HG03571 (cell line): ENCODE measurements around the gene ATP8A1.

Experiments used
- ATAC-seq: cut with Tn5 transposase; IDR thresholded peaks from one replicate; pipeline ENCODE4 v1.9.1; 2021; ENCODE audit not compliant: unreplicated experiment

The ATP8A1 gene

DNA sequence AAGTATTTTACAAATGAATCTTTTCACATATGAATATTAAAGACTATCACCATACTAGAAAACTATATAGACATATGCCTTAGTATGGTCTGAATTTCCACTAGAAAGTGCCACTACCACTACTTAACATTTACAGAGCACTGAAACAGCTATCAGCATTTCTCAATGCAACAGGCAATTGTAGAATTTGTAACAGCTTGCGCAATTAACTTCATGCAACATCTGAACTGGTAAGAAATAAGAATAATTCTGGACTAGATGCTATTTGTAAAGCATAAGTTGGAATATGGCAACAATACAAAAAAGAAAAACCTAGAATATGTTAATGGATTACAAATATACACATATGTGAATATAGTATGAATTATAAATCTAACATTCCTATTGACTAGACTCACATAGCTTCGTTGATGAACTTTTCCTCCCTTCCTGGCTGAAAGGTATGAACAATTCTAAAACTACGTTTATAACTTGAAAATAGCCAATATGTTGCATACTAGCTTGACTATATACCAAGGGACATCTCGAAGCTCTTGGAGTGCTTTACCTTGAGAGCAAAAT is 82.0 kb downstream of the ATP8A1 start:
- ATAC-seq = no peak

DNA sequence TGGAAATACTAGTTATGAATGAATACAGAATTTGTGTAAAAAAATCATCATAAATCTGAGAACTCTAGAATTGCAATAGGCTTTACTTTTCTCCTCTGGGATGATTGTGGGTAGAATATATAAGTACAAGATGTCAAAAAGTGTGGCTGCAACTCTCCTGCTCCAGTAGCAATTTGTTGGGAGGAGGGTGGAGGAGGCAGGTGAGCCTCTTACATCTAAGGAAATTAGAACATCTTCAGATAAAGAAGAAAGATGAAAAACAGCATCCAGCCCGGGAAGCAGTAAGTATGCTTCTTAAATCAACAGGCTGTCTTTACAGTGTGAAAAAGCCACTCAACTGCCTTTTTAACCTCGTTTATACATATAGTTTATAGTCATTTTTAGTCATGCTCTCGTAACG is 83.7 kb downstream of the ATP8A1 start:
- ATAC-seq = no peak

DNA sequence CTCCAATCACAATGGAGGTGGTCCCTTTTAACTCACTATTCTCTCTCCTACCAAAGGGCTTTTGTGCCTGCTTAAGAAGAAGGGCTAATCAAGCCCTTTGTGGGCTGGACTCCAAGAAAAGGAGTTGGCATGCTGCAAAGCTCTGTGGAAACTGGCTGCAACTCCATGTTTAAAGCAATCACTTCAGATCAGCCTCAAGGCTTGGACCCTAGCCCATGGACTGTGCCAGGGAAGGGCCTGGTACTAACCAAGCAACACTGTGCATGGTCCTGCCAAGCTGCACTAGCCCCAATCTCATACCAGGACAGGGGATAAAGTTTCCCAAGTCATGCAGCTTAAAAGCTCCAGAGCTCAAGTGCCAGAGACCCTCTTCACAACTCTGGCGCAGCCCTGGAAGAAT is 86.7 kb downstream of the ATP8A1 start:
- ATAC-seq = no peak

DNA sequence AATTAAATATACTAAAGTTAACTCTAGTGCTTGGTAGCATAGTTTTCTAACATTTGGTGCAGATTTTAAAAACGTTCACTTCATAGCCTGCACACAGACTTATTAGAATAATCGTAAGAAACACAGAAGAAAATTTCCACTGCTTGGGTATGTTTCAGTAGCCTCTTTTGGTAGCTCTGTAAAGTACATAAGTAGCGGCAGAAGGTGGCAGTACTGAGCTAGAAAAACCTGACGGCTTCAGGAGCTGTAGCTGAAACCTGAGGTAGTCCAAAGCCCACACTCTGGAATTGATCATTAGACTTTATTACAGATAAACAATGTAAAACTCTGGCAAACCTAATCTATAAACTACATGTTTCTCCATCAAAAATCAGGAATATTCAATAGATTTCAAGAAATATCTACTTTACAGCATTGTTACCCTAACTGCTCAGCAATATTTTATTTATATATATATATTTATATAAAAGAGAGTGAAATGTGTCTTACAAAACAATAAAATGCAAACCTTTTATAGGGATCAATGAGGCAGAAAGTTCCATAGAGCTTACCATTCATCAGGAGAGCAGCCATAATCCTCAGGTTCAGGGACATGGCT is 88.2 kb downstream of the ATP8A1 start:
- peak; percentile 91 for ATAC-seq

DNA sequence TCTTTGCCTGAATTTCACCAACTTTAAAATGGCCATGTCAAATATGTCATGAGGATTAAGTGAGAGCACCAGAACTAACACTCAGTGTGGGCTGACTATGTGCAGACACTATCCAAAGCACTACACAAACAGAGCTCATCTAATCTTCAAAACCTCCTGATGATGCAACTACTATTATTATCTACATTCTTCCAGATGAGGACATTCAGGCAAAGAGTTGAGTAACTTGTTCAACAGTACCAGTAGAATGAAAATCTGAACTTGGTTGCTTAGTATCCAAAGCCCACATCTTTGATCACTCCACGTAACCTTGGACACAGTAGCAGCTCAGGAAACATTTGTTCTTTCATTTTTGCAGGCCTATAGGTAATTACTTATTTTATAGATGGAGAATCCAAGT is 90.1 kb downstream of the ATP8A1 start:
- ATAC-seq = no peak

DNA sequence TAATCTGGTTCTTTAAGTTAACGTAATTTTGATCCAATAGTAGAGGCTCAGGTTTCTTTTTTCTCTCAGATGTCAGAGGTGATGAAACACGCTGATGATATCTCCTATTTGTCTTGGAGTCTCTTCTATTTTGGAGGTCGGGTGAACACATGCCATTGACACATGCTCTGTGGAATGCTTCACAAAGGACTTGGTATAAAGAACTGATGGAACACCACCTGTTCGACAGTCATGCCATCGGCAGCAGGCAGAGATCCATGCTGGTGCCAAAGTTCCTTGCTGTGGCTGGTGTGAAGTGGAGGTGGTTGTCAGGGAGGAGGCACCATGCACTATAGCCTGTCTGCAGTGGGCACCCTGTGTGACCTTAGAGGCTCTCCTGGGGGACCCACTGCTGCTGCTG is 94.9 kb downstream of the ATP8A1 start:
- no peak for ATAC-seq

DNA sequence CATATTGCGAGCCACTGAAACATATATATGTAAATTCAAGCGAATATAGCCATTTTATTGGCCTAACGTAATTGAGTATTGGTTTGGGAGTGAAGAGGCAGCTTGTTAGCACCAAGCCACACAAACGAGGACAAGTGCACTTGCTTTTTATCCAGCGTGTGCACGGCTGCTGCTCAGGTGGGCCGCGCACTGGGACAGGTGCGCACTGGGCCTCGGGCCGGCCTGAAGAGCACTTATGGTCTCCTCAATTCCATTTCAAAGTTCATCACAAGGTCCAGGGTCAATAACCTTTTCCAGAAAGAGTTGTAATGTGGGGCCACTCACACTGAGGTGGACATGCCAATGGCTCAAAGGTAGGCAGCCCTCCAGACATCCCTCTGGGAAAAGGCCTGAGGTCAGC is 95.9 kb downstream of the ATP8A1 start:
- no peak for ATAC-seq

DNA sequence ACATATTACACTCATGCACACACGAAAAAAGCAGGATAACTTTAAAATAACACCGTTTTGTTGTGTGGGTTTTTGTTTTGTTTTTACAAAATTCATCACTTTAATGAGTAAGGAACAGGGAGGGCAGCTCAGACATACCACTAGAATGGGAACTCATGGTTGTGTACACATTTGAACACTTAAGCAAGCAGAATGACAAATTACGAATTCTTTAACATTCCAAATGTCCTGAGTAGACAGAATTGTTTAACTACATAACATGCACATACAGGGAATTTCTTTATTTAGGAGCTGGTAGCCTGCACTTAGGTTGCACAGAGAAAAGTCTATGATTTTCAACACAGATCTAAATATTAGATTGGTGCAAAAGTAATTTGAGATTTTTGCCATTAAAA is 96.4 kb downstream of the ATP8A1 start:
- no peak for ATAC-seq

DNA sequence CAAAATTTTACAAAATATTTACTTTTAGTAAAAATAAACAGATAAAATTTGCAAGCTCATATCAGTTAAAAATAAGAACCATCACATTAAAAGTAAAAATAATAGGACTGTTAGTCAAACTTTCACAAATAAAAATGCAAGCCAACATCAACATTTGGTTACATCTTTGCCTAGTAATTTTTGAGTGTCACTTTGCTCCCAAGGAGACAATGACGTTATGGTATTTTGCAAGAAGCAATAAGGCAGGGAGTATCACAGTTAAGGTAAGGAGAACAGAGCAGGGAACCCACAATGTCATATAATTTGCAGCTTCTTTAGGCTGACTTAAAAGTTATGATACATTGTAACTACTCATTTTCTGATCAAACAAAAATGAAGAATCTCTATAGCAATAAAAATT is 98.7 kb downstream of the ATP8A1 start:
- ATAC-seq = no peak

DNA sequence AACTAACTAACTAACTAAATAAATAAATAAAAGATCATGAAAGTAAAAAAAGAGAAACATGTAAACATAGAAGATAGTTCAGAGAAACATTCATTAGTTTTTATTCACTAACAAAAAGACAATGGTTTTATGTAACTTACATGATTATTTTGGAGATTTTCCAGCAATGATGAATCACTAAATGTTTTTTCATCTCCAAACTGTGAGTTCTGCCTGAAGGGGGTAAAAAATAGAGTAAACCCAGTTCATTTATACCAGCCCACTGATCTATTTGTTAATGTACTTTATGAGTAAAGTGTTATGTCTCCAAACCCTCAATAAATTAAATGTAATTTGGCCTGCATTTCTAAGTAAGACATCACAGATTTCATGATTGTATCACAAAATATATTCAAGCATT is 101.1 kb downstream of the ATP8A1 start:
- no peak for ATAC-seq

DNA sequence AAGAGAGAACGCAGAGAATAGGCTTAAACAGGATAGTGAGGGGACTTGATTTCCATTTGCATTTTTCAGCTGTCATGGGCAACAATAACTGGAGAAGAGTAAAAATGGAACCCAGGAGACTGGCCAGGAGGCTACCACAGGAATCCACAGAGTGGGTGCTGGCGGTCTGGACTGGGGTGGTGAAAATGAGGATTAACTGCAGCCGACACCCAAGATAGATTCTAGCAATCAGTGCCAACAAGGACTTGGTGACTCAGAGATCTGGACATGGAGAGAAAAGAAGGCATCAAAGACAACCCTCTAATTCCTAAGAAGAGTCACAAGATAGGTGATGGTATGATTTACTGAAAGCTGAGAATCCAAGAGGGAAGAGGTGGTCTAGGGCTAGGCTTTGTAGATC is 102.8 kb downstream of the ATP8A1 start:
- ATAC-seq = no peak

DNA sequence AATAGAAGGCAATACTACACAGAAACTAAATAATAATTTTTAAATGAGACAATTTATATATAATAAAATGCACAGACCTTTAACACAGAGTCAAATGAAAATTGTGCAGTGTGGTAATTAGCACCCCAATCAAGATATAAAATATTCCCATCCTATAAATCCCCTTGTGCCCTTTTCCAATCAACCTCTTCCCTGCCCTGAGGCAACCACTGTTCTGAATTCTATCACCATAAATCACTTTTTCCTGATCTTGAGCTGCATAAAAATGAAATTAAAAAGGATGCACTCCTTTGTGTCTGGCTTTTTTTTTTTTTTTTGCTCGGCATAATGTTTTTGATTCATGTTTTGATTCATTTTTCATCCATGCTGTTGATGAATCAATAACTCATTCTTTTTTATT is 107.0 kb downstream of the ATP8A1 start:
- ATAC-seq = no peak

DNA sequence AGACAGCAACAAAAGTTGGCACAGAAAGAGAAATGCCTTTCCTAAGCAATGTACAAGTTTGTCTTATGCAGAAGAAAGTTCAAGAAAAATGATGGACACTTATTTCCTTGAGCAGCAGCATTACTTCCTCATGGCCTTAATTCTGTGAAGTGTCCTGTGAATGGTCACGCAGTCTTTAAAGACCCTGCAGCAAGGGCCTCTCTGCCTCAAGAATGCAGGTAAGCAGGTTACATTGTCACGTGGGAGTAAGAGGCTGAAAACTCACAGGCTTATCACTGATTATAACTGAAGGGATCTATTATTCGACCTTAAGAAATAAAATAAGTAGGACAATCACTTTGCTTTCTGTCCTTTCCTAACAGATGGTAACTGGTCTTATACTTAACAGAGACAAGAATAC is 109.1 kb downstream of the ATP8A1 start:
- ATAC-seq = no peak

DNA sequence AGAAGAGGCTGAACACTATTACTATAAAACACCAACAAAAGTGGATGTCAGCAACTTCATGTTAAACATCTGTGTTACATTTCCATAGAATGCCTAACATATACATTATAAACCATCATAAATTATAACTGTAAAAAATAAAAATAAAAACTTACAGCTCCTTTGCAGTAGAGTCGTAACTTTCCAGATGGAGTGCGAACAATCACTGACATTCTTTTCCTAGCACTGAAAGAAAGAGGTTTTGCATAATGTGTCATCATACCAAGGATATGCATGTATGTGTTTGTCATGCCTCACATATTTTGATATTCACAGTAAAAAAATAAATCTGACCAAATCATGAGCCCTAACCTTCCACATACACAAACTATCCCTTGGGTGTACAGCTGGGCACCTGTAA is 113.1 kb downstream of the ATP8A1 start:
- ATAC-seq = no peak

DNA sequence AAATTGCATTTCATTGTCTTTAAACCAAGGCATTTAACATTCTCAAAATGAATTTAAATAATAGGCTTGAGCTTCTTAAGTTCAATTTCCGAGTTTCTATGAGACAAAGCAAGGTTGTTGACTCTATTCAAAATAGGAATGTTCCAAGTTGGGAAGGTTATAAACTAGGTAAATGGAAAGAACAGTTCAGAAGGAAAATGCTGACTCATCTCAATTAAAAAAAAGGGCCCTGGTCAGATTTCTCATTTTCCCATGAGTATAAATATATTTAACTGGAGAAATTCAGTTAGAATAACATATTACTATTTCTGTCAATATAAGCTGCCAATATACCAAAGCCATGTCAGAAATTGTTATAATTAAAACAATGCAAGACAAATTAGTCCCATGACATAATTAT is 113.8 kb downstream of the ATP8A1 start:
- ATAC-seq = no peak

DNA sequence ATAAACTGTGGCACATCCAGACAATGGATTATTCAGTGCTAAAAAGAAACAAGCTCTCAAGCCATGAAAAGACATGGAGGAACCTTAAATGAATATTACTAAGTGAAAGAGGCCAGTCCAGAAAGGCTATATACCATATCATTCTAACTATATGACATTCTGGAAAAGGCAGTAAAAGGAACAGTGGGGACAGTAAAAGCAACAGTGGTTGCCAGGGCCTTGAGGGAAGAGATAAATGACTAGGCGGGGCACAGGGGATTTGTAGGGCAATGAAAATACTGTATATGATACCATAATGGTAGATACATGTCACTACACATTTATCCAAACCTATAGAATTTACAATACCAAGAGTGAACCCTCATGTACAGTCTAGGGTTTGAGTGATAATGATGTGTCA is 115.3 kb downstream of the ATP8A1 start:
- ATAC-seq = no peak

DNA sequence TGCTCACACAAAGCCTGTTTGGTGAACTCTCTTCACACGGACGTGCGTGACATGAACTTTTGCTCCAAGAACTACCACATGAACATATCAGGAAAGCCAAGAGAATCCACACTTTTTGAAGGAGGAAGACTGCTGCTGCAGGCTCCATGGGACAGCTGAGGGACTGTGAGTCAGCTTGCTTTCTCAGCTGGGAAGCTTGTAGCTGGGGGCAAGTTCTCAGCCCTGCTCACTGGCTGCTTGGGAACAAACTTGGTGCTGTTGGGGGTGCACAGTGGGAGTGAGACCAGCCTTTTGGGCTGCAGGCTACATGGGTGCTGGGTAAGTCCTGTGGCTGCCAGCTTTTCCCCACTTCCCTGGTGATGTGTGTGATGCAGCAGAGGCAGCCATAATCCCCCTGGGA is 123.9 kb downstream of the ATP8A1 start:
- no peak for ATAC-seq

DNA sequence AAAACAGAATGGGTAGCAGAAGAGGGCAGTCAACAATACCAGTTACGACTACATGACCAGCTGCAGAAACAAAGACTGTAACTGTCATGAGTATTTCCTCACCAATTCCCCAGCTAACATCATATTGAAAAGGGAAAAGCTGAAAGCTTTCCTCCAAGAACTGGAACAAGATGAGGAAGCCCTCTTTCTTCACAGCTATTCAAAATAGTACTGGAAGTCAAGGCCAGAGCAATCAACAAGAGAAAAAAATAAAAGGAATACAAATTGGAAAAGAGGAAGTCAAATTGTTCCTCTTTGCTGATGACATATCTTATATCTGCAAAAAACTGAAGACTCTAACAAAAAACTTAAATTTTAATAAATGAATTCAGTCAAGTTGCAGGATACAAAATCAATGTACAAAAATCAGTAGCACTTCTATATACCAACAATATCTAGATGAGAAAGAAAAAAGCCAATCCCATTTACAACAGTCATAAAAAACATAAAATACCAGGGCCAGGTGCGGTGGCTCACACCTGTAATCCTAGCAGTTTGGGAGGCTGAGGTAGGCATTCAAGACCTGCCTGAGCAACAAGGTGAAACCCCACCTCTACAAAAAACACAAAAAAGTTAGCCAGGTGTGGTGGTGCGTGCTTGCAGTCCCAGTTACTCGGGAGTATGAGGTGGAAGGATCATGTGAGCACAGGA is 125.4 kb downstream of the ATP8A1 start:
- no peak for ATAC-seq

DNA sequence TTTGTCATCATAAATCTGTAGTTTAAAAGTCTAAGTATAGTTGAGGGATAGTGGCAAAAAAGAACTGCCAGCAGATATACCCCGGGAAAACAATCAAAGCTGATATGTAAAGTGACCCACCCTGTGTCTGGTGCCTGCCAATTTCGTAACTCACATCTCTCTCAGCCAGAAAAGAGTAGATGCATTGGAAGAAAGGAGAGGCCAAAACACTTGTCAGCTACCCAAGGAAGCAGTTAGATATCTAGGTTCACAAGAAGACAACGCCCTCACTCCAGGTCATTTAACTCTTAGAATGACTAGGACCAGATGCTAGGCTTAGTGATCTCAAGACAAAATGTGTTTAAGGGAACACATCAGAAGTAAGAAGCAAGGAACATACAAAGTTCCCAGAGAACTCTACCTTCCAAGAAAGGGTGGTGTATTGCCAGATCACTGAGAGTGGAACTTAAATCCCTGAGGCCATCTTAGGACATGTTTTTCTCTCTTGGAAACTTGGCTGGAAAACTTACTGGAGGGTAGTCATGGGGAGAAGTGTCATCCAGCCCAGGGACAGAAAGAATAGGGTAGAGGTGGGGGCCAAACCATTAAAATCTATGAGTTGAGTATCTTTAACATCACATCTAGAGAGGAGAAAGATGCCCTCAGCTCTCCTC is 133.7 kb downstream of the ATP8A1 start:
- no peak for ATAC-seq

DNA sequence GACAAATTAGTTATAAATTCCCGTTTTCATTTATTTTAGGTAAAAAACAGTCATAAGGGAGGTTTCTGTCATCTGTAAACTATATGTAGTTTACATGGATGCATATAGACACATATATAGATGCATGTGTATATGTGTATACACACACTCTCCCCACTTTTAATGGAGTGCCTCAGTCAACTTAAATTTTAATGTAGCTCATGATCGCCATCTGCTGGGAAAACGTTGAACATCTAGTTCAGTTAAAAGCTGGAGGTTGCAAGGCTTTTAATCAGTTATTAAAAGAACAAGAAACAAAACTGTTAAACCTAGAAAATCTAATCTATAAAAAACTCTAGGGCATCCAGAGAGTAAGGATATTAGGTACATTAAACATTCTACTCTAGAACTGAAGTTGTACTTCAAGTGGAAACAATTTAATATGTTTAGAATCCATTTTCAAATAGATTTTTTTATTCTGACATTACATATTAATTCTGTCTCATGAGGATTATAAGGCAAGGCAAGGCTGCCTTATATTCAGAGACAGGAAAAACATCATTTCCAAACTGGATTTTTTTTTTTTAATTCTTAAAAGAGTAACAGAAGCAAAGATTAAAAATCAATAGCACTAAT is 137.0 kb downstream of the ATP8A1 start:
- no peak for ATAC-seq

DNA sequence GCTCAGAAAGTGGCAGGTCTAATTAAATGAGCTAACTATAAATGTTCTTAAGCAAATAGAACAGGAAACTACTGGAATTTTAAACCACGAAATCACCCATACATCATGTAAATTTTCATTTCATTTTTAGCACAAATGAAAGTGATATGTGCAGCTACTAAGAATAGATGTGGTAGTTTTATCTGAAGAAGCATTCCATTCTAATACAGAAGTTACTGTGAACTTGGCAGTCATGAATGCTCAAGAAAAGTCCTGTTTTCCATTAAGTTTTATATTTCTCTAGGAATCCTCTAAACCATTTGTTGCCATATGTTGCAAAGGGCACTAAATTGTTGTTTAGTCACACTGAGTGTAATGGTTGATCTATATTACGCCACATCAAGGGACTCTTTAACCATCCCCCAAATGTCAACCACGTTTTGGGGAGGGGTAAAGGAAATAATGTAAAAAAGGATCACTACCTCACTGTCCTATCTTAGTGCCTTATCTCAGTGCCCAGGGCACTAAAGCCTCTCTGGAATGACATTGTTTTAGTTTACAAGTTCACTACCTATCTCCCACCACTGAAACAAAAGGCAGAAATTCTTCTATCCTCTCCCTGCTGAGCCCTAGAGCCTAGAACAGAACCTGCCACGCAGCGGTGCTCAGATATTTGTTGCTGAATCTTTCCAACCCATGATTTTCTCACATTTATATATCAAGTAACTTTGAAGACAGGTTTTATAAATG is 141.6 kb downstream of the ATP8A1 start:
- ATAC-seq = no peak
